H1 (cell line): ENCODE measurements around the gene RP9. TPM values are rescaled to one million over a fixed set of nuclear protein-coding genes. Genes with fewer than 3 reads are reported as not detected.

ENCODE experiments used
- CTCF ChIA-PET: fragments of 300-600 bp; sonication (Branson Sonifier 250); formaldehyde crosslinking; loops from one replicate; lab custom pipeline; 2021; ENCODE audit not compliant: partially characterized antibody; lab: Charles Lee
- POLR2A ChIA-PET: fragments of 300-600 bp; sonication (Branson Sonifier 250); formaldehyde crosslinking; loops from one replicate; lab custom pipeline; 2021; ENCODE audit warnings: inconsistent platforms; ENCODE audit not compliant: partially characterized antibody; lab: Charles Lee
- DNase-seq, 2 experiments: peaks; one replicate each; pipeline versions ENCODE4 v3.0.0 to v3.0.0-alpha.2; 2010 to 2022; ENCODE audit warnings: low spot score in 2 of 2, low read depth in 1 of 2, mixed read lengths in 1 of 2
- FAIRE-seq: peaks from 2 replicates; lab custom pipeline; 2011; peaks lifted over from hg19 to GRCh38; lab: Jason Lieb, UNC
- H2AFZ ChIP-seq: 2 replicates; pipeline ENCODE4 v1.8.1; 2012; ENCODE audit warnings: low read length, inconsistent platforms
- H2AK5ac ChIP-seq: 2 replicates; pipeline ENCODE4 v1.6.1; 2013; ENCODE audit warnings: low read depth, low read length
- H2BK120ac ChIP-seq: replicated peaks from 2 replicates; pipeline ENCODE3; 2013; ENCODE audit warnings: low read depth, low read length, inconsistent platforms
- H2BK12ac ChIP-seq: 2 replicates; pipeline ENCODE4 v1.6.1; 2013; ENCODE audit warnings: low read depth, low read length
- H2BK15ac ChIP-seq: 2 replicates; pipeline ENCODE4 v1.6.1; 2013; ENCODE audit warnings: low read length
- H2BK20ac ChIP-seq: 2 replicates; pipeline ENCODE4 v1.6.1; 2013; ENCODE audit warnings: low read length
- H2BK5ac ChIP-seq: 2 replicates; pipeline ENCODE4 v1.6.1; 2013; ENCODE audit warnings: low read depth, low read length
- H3K14ac ChIP-seq: 2 replicates; pipeline ENCODE4 v1.6.1; 2013; ENCODE audit warnings: inconsistent platforms; ENCODE audit not compliant: insufficient read length
- H3K18ac ChIP-seq: 2 replicates; pipeline ENCODE4 v1.6.1; 2013; ENCODE audit warnings: low read length; ENCODE audit errors: extremely low read depth
- H3K23ac ChIP-seq: 2 replicates; pipeline ENCODE4 v1.6.1; 2013; ENCODE audit warnings: inconsistent platforms; ENCODE audit not compliant: insufficient read length
- H3K23me2 ChIP-seq: 2 replicates; pipeline ENCODE4 v1.6.1; 2013; ENCODE audit warnings: low read depth, low read length
- H3K27ac ChIP-seq: 2 replicates; pipeline ENCODE4 v1.6.1; 2011; ENCODE audit warnings: low read depth, low read length, inconsistent platforms
- H3K27me3 ChIP-seq, 4 experiments: replicated peaks in 1 of 4; 1 replicate in 1 of 4; 2 replicates in 3 of 4; pipeline versions ENCODE4 v1.6.1 to v1.8.1; 2011 to 2013; ENCODE audit warnings: low read length in 3 of 4, mild to moderate bottlenecking in 3 of 4, inconsistent platforms in 2 of 4, mixed read lengths in 2 of 4, moderate library complexity in 1 of 4; ENCODE audit not compliant: control insufficient read depth in 3 of 4, insufficient read depth in 3 of 4; ENCODE audit errors: extremely low read depth in 1 of 4
- H3K36me3 ChIP-seq, 4 experiments: 2 replicates each; pipeline versions ENCODE4 v1.6.1 to v1.8.1; 2011 to 2013; ENCODE audit warnings: mild to moderate bottlenecking in 4 of 4, low read length in 3 of 4, moderate library complexity in 2 of 4, control low read depth in 1 of 4, inconsistent platforms in 1 of 4; ENCODE audit not compliant: insufficient read depth in 4 of 4, control insufficient read depth in 2 of 4
- H3K4ac ChIP-seq: replicated peaks from 2 replicates; pipeline ENCODE3; 2013; ENCODE audit warnings: low read length, low read depth, mixed read lengths, inconsistent platforms; ENCODE audit not compliant: insufficient read length
- H3K4me1 ChIP-seq, 4 experiments: replicated peaks in 1 of 4; 1 replicate in 1 of 4; 2 replicates in 3 of 4; pipeline versions ENCODE4 v1.6.1 to v1.8.1; 2011 to 2013; ENCODE audit warnings: low read length in 3 of 4, inconsistent platforms in 2 of 4, mixed read lengths in 1 of 4; ENCODE audit not compliant: insufficient read depth in 4 of 4, control insufficient read depth in 3 of 4
- H3K4me2 ChIP-seq, 2 experiments: 2 replicates each; pipeline versions ENCODE4 v1.6.1 to v1.8.1; 2011 to 2013; ENCODE audit warnings: low read depth in 2 of 2, low read length in 2 of 2, control low read depth in 1 of 2, inconsistent platforms in 1 of 2, mild to moderate bottlenecking in 1 of 2; ENCODE audit not compliant: insufficient read depth in 1 of 2
- H3K4me3 ChIP-seq, 4 experiments: fragments of 200-600, 300-600 bp in 1 of 4; sonication (generic), shearing (Covaris generic), sonication (Bioruptor Twin) in 1 of 4; 2 replicates each; pipeline versions ENCODE4 v1.5.1 to v1.8.1; 2011 to 2016; ENCODE audit warnings: low read length in 4 of 4, low read depth in 3 of 4, control low read depth in 2 of 4, inconsistent platforms in 2 of 4, mild to moderate bottlenecking in 2 of 4, mixed read lengths in 1 of 4, moderate library complexity in 1 of 4; ENCODE audit not compliant: insufficient read depth in 2 of 4; ENCODE audit errors: extremely low read depth in 1 of 4
- H3K56ac ChIP-seq: replicated peaks from 2 replicates; pipeline ENCODE3; 2013; ENCODE audit warnings: low read depth, mild to moderate bottlenecking, mixed read lengths, low read length, inconsistent platforms; ENCODE audit not compliant: insufficient read length
- H3K79me1 ChIP-seq: 2 replicates; pipeline ENCODE4 v1.6.1; 2013; ENCODE audit warnings: low read depth, low read length, control low read depth
- H3K79me2 ChIP-seq, 2 experiments: 2 replicates each; pipeline versions ENCODE4 v1.6.1 to v1.8.1; 2012 to 2013; ENCODE audit warnings: low read length in 2 of 2, mild to moderate bottlenecking in 2 of 2, inconsistent platforms in 1 of 2; ENCODE audit not compliant: insufficient read depth in 2 of 2, control insufficient read depth in 1 of 2
- H3K9ac ChIP-seq, 4 experiments: replicated peaks in 1 of 4; 1 replicate in 1 of 4; 2 replicates in 3 of 4; pipeline versions ENCODE4 v1.6.1 to v1.8.1; 2011 to 2013; ENCODE audit warnings: low read depth in 3 of 4, low read length in 3 of 4, control low read depth in 2 of 4, mild to moderate bottlenecking in 2 of 4, moderate library complexity in 2 of 4, inconsistent platforms in 1 of 4; ENCODE audit errors: extremely low read depth in 1 of 4
- H3K9me3 ChIP-seq, 2 experiments: 2 replicates each; pipeline versions ENCODE4 v1.6.1 to v1.8.1; 2012 to 2013; ENCODE audit warnings: mild to moderate bottlenecking in 2 of 2, moderate library complexity in 2 of 2, control low read depth in 1 of 2, inconsistent platforms in 1 of 2, low read depth in 1 of 2, low read length in 1 of 2, mixed read lengths in 1 of 2; ENCODE audit not compliant: insufficient read depth in 2 of 2
- H4K20me1 ChIP-seq, 2 experiments: replicated peaks in 1 of 2; 2 replicates each; pipeline versions ENCODE3 to v1.8.1; 2011 to 2013; ENCODE audit warnings: inconsistent platforms in 2 of 2, low read length in 2 of 2, mild to moderate bottlenecking in 1 of 2; ENCODE audit not compliant: insufficient read depth in 2 of 2, control insufficient read depth in 1 of 2
- H4K5ac ChIP-seq: 2 replicates; pipeline ENCODE4 v1.6.1; 2013; ENCODE audit warnings: low read length, low read depth, mixed read lengths, inconsistent platforms; ENCODE audit not compliant: insufficient read length
- H4K8ac ChIP-seq: 2 replicates; pipeline ENCODE4 v1.8.0; 2013; ENCODE audit warnings: mild to moderate bottlenecking, moderate library complexity, low read length, inconsistent platforms; ENCODE audit not compliant: insufficient read depth; ENCODE audit errors: extremely low read depth
- H4K91ac ChIP-seq: replicated peaks from 2 replicates; pipeline ENCODE3; 2013; ENCODE audit warnings: low read length, mixed read lengths, inconsistent platforms; ENCODE audit not compliant: insufficient read length
- BACH1 ChIP-seq: IDR thresholded peaks from 2 replicates; pipeline ENCODE4 v1.6.1; 2012; ENCODE audit warnings: low read length, improper control_type of control experiment
- CBX8 ChIP-seq: fragments of 300-800, 300-1000 bp; sonication (generic); IDR thresholded peaks from 2 replicates; pipeline ENCODE4 v1.7.1; 2016; ENCODE audit warnings: low read depth, low read length, borderline replicate concordance
- CHD1 ChIP-seq: IDR thresholded peaks from 2 replicates; pipeline ENCODE4 v1.6.1; 2012; ENCODE audit warnings: low read depth, low read length, improper control_type of control experiment
- CREB1 ChIP-seq: IDR thresholded peaks from 2 replicates; pipeline ENCODE4 v1.6.1; 2012; ENCODE audit warnings: inconsistent platforms
- RBBP5 ChIP-seq: IDR thresholded peaks from 2 replicates; pipeline ENCODE4 v1.7.1; 2012; ENCODE audit warnings: low read depth, mild to moderate bottlenecking, inconsistent platforms, low read length, moderate library complexity, borderline replicate concordance
- RNF2 ChIP-seq: fragments of 200-900, 300-1000 bp; sonication (generic); IDR thresholded peaks from 2 replicates; pipeline ENCODE4 v1.7.1; 2016; ENCODE audit warnings: borderline replicate concordance, low read depth, mild to moderate bottlenecking, antibody characterized with exemption, low read length; ENCODE audit not compliant: poor library complexity, severe bottlenecking; ENCODE audit errors: missing control alignments
- SIRT6 ChIP-seq: IDR thresholded peaks from one replicate; pipeline ENCODE4 v1.7.1; 2012; ENCODE audit warnings: low read length, inconsistent platforms
- ZNF274 ChIP-seq: IDR thresholded peaks from 2 replicates; pipeline ENCODE4 v1.7.0; 2012; ENCODE audit warnings: low read length, borderline replicate concordance; ENCODE audit errors: extremely low read depth
- WGBS, 2 experiments: shearing (Covaris generic) in 1 of 2; methylation state at CpG; one replicate each; pipeline versions ENCODE4 v1.1.6 to v1.1.7; 2013 to 2015; ENCODE audit warnings: low lambda C conversion rate in 2 of 2, mixed read lengths in 2 of 2, inconsistent platforms in 1 of 2, low coverage in 1 of 2, missing lambda C conversion rate in 1 of 2; ENCODE audit not compliant: insufficient replicate concordance in 2 of 2, insufficient coverage in 1 of 2, insufficient read length in 1 of 2; ENCODE audit errors: extremely low coverage in 1 of 2, missing lambda C conversion rate in 1 of 2; 5-methylcytosine and 5-hydroxymethylcytosine counted together
- polyA plus RNA-seq, 7 experiments: library from polyadenylated mRNA; depleted of rRNA in 3 of 7; stranded (reverse) in 5 of 7; unstranded in 2 of 7; fragments of >200 nt in 5 of 7; fragments of 200-250 nt in 2 of 7; gene quantifications; 1 replicate in 5 of 7; 2 replicates in 1 of 7; 4 replicates in 1 of 7; pipeline versions ENCODE4 v1.2.1 to v1.2.3, GENCODE V29; 2011 to 2013; ENCODE audit warnings: missing spikeins in 2 of 7, mixed read lengths in 2 of 7
- total RNA-seq: library from RNA; stranded (reverse); fragmentation: NEBNext Ultra II Directional; extraction: Animal tissue kit (Norgen Biotek cat#: 25700); gene quantifications from 2 replicates; pipeline ENCODE4 v1.2.1, GENCODE V29; 2021

RP9 gene
- total and polyA plus RNA-seq, 2 of the 8 experiments (the other 6 are each of a cell fraction or from before 2014, with no cell fraction given), result 11.0 to 12.4 TPM

DNA sequence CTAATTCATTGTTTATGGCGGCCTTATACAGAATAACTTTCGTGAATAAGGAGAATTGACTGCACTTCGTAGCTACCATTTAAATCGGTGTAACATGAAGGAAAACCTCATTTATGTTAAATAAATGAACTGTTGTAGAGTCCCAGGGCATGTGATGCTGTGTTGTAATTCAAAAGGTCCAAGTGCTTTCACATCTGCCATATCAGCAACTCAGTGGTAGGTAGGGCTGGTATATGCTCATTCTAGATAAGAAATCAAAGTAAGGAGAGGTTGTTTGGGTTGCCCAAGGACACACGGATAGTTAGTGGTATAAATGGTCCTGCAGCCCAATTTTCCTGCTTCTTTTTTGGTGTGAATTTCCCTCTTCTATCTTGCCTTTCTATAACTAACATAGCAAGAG, 36.0 kb upstream of the RP9 start:
- Histone ChIP-seq H4K20me1 (no peaks in the 10 kb centered on the region), H3K79me1 (no peaks in the 10 kb centered on the region), H3K14ac (no peak overlapping the region), H3K18ac (no peak overlapping the region), H3K9ac (no peak overlapping the region), H2BK15ac (no peak overlapping the region), H3K4me1 (peaks cover 0 to 2% (median 0%) of the 10 kb centered on the region in 4 experiments; a peak in 2 of 7 replicates), H4K5ac (no peak overlapping the region), H3K27ac (no peak overlapping the region), H3K23me2 (no peaks in the 10 kb centered on the region; the same call in 1 of the 2 replicates), H3K36me3 (no peaks in the 10 kb centered on the region), H2BK120ac (no peak overlapping the region), H2BK12ac (no peak overlapping the region), H2BK20ac (no peak overlapping the region), H3K27me3 (no peaks in the 10 kb centered on the region), H4K91ac (no peak overlapping the region), H3K4me2 (no peak overlapping the region), H3K23ac (no peak overlapping the region), H3K9me3 (no peaks in the 10 kb centered on the region; a peak in 1 of 4 replicates), H3K79me2 (no peaks in the 10 kb centered on the region), H4K8ac (no peak overlapping the region), H3K4me3 (no peak overlapping the region), H2AK5ac (no peak overlapping the region), H3K56ac (no peak overlapping the region), H2AFZ (no peak overlapping the region), H2BK5ac (no peak overlapping the region), H3K4ac (no peak overlapping the region)
- WGBS, 2 experiments, result 93% methylated on average over 5 of the region's 5 CpGs; no CpG with 5 or more reads in 1 of the 2 experiments
- FAIRE-seq, result no peak
- DNase-seq, result no peak
- POLR2A ChIA-PET, result no interaction called here
- CTCF ChIA-PET, result interaction anchor here (0.6 kb wide), 1 partner anchor 325 kb away, joined by 3 read pairs; no protein-coding TSS in a partner anchor
- TF ChIP-seq RNF2 (no peak), CBX8 (no peak), ZNF274 (no peak), RBBP5 (no peak), CHD1 (no peak), BACH1 (no peak), SIRT6 (no peak), CREB1 (no peak)
